Astrocyte of the cerebellum (primary cell): ENCODE data around the gene PIP5KL1.

Experiments used
- DNase-seq: peaks from one replicate; pipeline ENCODE4 v3.0.0-alpha.2; 2011; ENCODE audit warnings: low read depth
- H3K4me3 ChIP-seq: 2 replicates; pipeline ENCODE4 v1.5.1; 2011; ENCODE audit warnings: mild to moderate bottlenecking, low read depth, low read length, moderate library complexity
- in situ Hi-C: cut with HindIII; loops from 2 replicates; pipeline ENCODE4 v1.10.0; 2017; ENCODE audit warnings: low sequenced_read_pairs
- TF ChIP-seq, protein P1 (sequence below): IDR thresholded peaks from 2 replicates; pipeline ENCODE4 v1.5.1; 2012; ENCODE audit warnings: low read length, low read depth, moderate library complexity, mild to moderate bottlenecking; ENCODE audit errors: missing control alignments

Gene PIP5KL1

DNA sequence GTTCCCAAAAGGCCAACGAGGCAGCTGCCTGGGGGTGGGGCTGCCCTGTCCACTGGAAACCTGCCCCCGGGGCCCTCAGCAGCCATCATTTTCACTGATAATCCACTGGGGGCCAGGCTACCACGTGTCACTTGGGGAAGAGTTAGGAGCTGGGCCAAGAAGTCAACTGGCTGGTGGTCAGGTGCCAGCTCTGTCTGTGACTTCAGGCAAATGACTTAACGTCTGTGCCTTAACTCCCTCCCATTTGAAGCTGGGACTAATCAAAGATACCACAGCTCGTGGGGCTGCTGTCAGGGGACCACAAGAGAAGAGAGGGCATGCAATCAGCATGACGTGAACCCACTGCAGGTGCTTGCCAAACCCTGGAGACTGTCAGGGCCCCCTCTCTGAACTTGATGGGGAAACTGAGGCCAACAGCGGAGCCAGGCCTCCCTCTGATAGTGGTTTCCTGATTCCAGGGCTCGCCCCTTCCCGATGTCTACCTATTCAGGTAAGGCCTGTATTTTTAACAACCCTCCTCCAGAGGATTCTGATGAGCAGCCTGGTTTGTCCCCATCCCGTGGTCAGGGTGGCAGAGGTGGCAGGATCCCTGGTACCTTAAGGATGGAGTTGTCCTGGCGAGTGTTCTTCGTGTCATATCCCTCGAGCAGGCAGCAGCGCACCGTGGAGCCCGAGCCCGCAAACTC, 19.4 kb upstream of the PIP5KL1 start:
- no peak overlapping the region for H3K4me3 ChIP-seq
- no peak for DNase-seq
- TF ChIP-seq, protein P1, sequence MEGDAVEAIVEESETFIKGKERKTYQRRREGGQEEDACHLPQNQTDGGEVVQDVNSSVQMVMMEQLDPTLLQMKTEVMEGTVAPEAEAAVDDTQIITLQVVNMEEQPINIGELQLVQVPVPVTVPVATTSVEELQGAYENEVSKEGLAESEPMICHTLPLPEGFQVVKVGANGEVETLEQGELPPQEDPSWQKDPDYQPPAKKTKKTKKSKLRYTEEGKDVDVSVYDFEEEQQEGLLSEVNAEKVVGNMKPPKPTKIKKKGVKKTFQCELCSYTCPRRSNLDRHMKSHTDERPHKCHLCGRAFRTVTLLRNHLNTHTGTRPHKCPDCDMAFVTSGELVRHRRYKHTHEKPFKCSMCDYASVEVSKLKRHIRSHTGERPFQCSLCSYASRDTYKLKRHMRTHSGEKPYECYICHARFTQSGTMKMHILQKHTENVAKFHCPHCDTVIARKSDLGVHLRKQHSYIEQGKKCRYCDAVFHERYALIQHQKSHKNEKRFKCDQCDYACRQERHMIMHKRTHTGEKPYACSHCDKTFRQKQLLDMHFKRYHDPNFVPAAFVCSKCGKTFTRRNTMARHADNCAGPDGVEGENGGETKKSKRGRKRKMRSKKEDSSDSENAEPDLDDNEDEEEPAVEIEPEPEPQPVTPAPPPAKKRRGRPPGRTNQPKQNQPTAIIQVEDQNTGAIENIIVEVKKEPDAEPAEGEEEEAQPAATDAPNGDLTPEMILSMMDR, result no peak
- in situ Hi-C loops, result no loop called here

DNA sequence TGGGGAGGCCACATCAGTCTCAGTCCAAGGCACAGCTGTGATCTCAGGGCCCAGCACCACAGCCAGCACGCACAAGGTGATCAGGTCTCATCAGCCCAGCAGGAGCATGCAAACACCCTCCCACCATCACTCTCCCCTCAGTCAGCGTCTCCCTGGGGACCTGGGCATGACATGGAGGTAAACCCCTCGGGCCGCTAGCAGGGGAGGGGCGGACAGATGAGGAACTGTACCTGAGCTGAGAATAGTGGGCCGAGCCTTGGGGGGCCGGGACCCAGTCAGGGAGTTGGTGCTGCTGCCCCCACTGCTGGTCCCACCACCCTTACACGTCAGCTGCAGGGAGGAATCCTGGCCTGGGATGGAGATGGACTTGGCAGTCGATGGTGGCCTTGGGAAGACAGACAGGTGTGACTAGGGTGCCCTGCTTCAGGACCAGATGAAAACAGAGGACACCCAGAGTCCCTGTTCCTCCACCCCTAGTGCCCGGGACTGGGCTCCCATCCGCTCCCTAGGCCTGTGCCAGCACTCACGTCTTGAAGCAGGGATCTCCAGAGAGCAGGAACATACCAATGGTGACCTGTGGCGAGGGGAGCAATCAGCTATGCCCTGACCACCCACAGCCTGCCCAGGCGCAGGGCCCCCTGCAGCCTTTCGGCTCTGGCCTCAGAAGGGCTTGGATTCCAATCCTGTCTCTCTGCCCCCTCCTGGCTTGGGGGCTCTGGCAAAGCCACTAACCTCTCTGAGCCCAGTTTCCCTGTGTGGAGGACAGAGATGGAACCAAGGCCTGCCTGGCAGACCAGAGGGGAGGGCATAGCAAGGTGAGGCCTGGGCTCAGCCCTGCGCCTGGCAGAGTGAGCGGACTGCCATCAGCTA, 17.5 kb upstream of the PIP5KL1 start:
- TF ChIP-seq, protein P1, result no peak
- in situ Hi-C loops, result no loop called here
- no peak for DNase-seq
- no peak overlapping the region for H3K4me3 ChIP-seq

DNA sequence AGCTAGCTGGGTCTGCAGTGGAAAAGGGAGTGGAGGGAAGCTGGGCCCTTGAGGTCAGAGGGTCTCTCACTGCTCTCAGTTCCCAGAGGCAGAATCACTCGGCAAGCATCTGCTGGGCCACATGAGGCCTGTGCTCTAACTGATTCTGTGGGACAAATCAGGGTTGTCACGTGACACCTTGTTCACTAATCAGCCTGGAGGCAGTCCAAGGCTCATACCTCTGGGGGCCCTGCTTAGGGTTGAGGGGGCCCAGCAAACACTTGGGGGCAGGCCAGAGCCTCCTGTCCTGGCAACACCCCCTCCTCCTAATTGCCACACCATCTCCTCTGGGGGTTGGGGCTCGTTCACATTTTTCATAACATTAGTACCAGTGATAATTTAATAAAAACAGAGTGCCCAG, 16.2 kb upstream of the PIP5KL1 start:
- TF ChIP-seq, protein P1, result no peak
- in situ Hi-C loops, result no loop called here
- no peak overlapping the region for H3K4me3 ChIP-seq
- no peak for DNase-seq

DNA sequence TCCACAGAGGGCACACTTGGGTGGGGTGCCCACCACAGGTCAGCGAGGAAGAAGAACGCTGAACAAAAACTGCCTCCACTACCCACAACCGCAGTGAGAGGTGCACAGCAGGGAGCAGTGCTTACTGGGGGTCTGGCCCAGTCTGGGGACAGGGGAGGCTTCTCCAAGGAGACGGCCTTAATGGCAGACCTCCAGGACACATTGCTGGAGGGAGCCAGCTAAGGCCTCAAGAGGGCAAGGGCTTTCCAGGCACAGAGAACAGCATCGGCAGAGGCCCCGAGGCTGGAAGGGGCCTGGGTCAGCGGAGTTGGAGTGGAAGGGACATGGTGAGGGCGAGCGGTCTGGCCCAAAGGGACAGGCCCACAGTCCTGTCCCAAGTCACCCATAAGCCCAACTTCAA, 15.4 kb upstream of the PIP5KL1 start:
- TF ChIP-seq, protein P1, result no peak
- in situ Hi-C loops, result no loop called here
- no peak overlapping the region for H3K4me3 ChIP-seq
- no peak for DNase-seq

DNA sequence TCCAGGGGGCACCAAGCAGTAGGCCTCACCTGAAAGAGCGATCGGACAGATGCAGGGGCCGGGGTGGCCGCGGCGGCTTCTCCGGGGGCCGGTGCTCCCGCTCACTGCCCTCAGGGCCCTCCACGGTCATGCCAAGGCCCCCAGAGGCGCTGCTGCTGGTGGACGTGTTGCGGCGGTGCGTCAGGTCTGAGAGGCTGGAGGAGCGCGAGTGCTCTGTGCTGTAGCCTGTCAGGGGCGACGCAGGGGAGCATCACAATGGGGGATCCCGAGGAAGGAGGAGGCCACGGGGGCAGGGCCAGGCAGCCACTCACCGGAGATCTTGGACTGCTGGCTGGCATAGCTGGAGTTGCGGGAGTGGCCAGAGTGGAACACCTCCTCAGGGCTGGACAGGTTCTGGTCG, 14.8 kb upstream of the PIP5KL1 start:
- TF ChIP-seq, protein P1, result no peak

DNA sequence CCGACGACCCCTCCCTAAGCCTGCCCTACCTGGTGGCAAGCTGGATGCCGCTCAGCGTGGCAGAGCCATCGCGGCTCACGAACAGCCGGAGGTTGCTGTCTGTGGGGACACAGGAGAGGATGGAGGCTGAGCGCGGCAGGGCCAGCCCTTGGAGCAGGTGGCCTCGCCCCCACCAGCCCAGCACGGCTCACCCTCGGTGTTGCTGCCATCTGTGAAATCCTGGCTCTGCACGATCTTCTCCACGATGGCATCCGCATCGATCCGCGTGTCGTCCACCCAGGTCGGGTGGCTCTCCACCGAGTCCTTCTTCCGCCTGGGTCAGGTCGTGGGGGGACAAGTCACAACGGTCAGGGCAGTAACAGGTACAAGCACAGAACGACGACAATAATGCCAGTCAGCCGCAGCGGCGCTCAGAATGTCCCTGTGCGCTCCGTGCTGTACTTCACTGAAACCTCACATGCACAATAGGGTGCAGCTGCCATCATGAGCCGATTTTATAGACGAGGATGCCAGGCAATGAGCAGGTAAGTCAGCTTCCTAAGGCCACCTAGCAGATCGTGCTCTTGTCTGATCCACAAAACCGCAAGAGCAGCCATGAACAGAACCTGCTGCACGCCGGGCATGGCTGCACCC, 14.1 kb upstream of the PIP5KL1 start:
- TF ChIP-seq, protein P1, result no peak
- in situ Hi-C loops, result no loop called here
- no peak for DNase-seq
- H3K4me3 ChIP-seq, result no peak overlapping the region

More for the DNA sequence above, 14.8 kb upstream of the PIP5KL1 start:
- no peak overlapping the region for H3K4me3 ChIP-seq
- in situ Hi-C loops, result no loop called here
- no peak for DNase-seq
